HepG2 (cell line): ENCODE results near the gene PROCR. TPM values are rescaled to one million over a fixed set of nuclear protein-coding genes. Genes with fewer than 3 reads are reported as not detected.

Source experiments
- ATAC-seq: fragments of 200-7000 bp; cut with Tn5 transposase; 3 replicates; pipeline ENCODE4 v1.9.1; 2020; ENCODE audit warnings: mild to moderate bottlenecking, moderate library complexity
- BruUV-seq: library from RNA; stranded (reverse); fragments of 400-500 nt; replicated peaks from 2 replicates; lab custom pipeline; 2021; lab: Mats Ljungman, UMichigan
- CTCF ChIA-PET: fragments of 300-600 bp; formaldehyde crosslinking; extraction: SDS; loops from one replicate; lab custom pipeline; 2021; ENCODE audit warnings: low total read pairs, inconsistent platforms, low intra/inter-chr PET ratio; lab: Yijun Ruan, JAX
- POLR2A ChIA-PET: fragments of 350-600 bp; sonication (Branson Sonifier 250); formaldehyde crosslinking; loops from one replicate; lab custom pipeline; 2020; ENCODE audit warnings: antibody characterized with exemption, inconsistent platforms; lab: Yijun Ruan, JAX
- DNase-seq: peaks from one replicate; pipeline ENCODE4 v3.0.0-alpha.2; 2015; ENCODE audit warnings: low spot score
- FAIRE-seq: peaks from 3 replicates; lab custom pipeline; 2011; peaks lifted over from hg19 to GRCh38; lab: Jason Lieb, UNC
- H2AFZ ChIP-seq: one replicate; pipeline ENCODE4 v1.6.1; 2011; ENCODE audit warnings: low read length, inconsistent platforms
- H3K27ac ChIP-seq: fragments of 300-600 bp; 3 replicates; pipeline ENCODE4 v1.8.0; 2011; ENCODE audit warnings: mixed run types, mild to moderate bottlenecking, mixed read lengths, low read length, inconsistent platforms; ENCODE audit not compliant: insufficient read depth; ENCODE audit errors: extremely low read length
- H3K27me3 ChIP-seq, 2 experiments: fragments of 200-600 bp in 1 of 2; 2 replicates in 1 of 2; 3 replicates in 1 of 2; pipeline versions ENCODE4 v1.6.0 to v1.8.0; 2011; ENCODE audit warnings: low read length in 2 of 2, mild to moderate bottlenecking in 2 of 2, moderate library complexity in 2 of 2, inconsistent platforms in 1 of 2; ENCODE audit not compliant: insufficient read depth in 2 of 2, control insufficient read depth in 1 of 2
- H3K36me3 ChIP-seq, 2 experiments: fragments of 200-600 bp in 1 of 2; replicated peaks in 1 of 2; 2 replicates in 1 of 2; 3 replicates in 1 of 2; pipeline versions ENCODE4 v1.5.1 to v1.8.0; 2011; ENCODE audit warnings: low read length in 2 of 2, inconsistent platforms in 1 of 2; ENCODE audit not compliant: insufficient read depth in 2 of 2, control insufficient read depth in 1 of 2
- H3K4me1 ChIP-seq: 2 replicates; pipeline ENCODE4 v1.5.1; 2012; ENCODE audit warnings: low read length, inconsistent platforms; ENCODE audit not compliant: insufficient read depth
- H3K4me2 ChIP-seq: 2 replicates; pipeline ENCODE4 v1.6.0; 2011; ENCODE audit warnings: low read depth, low read length, inconsistent platforms
- H3K4me3 ChIP-seq, 3 experiments: fragments of 200-600 bp in 1 of 3; sonication (generic), shearing (Covaris generic) in 1 of 3; replicated peaks in 1 of 3; 2 replicates each; pipeline ENCODE4 v1.5.1; 2011 to 2016; ENCODE audit warnings: low read length in 3 of 3, inconsistent platforms in 2 of 3, low read depth in 2 of 3, mild to moderate bottlenecking in 2 of 3, control low read depth in 1 of 3, mixed read lengths in 1 of 3; ENCODE audit not compliant: insufficient read depth in 1 of 3
- H3K79me2 ChIP-seq: one replicate; pipeline ENCODE4 v1.6.1; 2011; ENCODE audit warnings: low read length, inconsistent platforms; ENCODE audit not compliant: insufficient read depth
- H3K9ac ChIP-seq: 2 replicates; pipeline ENCODE4 v1.6.0; 2011; ENCODE audit warnings: mild to moderate bottlenecking, low read depth, low read length, inconsistent platforms; ENCODE audit not compliant: insufficient read depth
- H3K9me3 ChIP-seq: 2 replicates; pipeline ENCODE4 v1.5.1; 2012; ENCODE audit warnings: mild to moderate bottlenecking, low read length
- H4K20me1 ChIP-seq: 2 replicates; pipeline ENCODE4 v1.6.0; 2011; ENCODE audit warnings: inconsistent platforms, mild to moderate bottlenecking, low read length, moderate library complexity; ENCODE audit not compliant: insufficient read depth
- AHR ChIP-seq: IDR thresholded peaks from 2 replicates; pipeline ENCODE4 v1.6.1; 2018; ENCODE audit warnings: missing genetic modification reagents, missing compliant biosample characterization
- FOXK1 ChIP-seq: sonication (generic); formaldehyde crosslinking; IDR thresholded peaks from 2 replicates; pipeline ENCODE4 v1.4.0; 2020; ENCODE audit warnings: low read depth, missing genetic modification reagents, borderline replicate concordance
- JUND ChIP-seq: sonication (generic); formaldehyde crosslinking; IDR thresholded peaks from 2 replicates; pipeline ENCODE4 v1.8.0; 2022; ENCODE audit warnings: mild to moderate bottlenecking, missing genetic modification reagents
- MXI1 ChIP-seq: IDR thresholded peaks from 3 replicates; pipeline ENCODE4 v1.6.1; 2012; ENCODE audit warnings: low read depth, low read length, inconsistent platforms, borderline replicate concordance
- NFE2 ChIP-seq: sonication (generic); formaldehyde crosslinking; IDR thresholded peaks from 2 replicates; pipeline ENCODE4 v1.4.0; 2020; ENCODE audit warnings: missing genetic modification reagents
- NFYC ChIP-seq: IDR thresholded peaks from 2 replicates; pipeline ENCODE4 v1.6.1; 2016; ENCODE audit warnings: missing genetic modification reagents, missing compliant biosample characterization
- SNAPC2 ChIP-seq: sonication (generic); formaldehyde crosslinking; IDR thresholded peaks from 2 replicates; pipeline ENCODE4 v1.8.1; 2022; ENCODE audit warnings: mild to moderate bottlenecking, missing genetic modification reagents
- TSC22D2 ChIP-seq: sonication (generic); formaldehyde crosslinking; IDR thresholded peaks from 2 replicates; pipeline ENCODE4 v1.5.1; 2020; ENCODE audit warnings: missing genetic modification reagents, mild to moderate bottlenecking, borderline replicate concordance
- ZBTB7B ChIP-seq: sonication (generic); formaldehyde crosslinking; IDR thresholded peaks from 2 replicates; pipeline ENCODE4 v1.4.0; 2020; ENCODE audit warnings: missing genetic modification reagents
- ZNF230 ChIP-seq: sonication (generic); formaldehyde crosslinking; IDR thresholded peaks from 2 replicates; pipeline ENCODE4 v1.4.0; 2020; ENCODE audit warnings: mild to moderate bottlenecking, missing genetic modification reagents
- ZNF317 ChIP-seq: sonication (generic); formaldehyde crosslinking; IDR thresholded peaks from 2 replicates; pipeline ENCODE4 v1.5.0; 2020; ENCODE audit warnings: mild to moderate bottlenecking, missing genetic modification reagents
- ZNF350 ChIP-seq: sonication (generic); formaldehyde crosslinking; IDR thresholded peaks from 2 replicates; pipeline ENCODE4 v1.4.0; 2020; ENCODE audit warnings: mild to moderate bottlenecking, low read depth, missing genetic modification reagents, borderline replicate concordance
- ZNF543 ChIP-seq: sonication (generic); formaldehyde crosslinking; IDR thresholded peaks from 2 replicates; pipeline ENCODE4 v1.4.0; 2020; ENCODE audit warnings: mild to moderate bottlenecking, missing genetic modification reagents
- ZNF724P ChIP-seq: sonication (generic); formaldehyde crosslinking; IDR thresholded peaks from 2 replicates; pipeline ENCODE4 v1.8.0; 2022; ENCODE audit warnings: missing genetic modification reagents, borderline replicate concordance
- ZNF776 ChIP-seq: sonication (generic); formaldehyde crosslinking; IDR thresholded peaks from 2 replicates; pipeline ENCODE4 v1.4.0; 2020; ENCODE audit warnings: mild to moderate bottlenecking, missing genetic modification reagents
- WGBS: methylation state at CpG from one replicate; pipeline ENCODE4 v1.1.6; 2017; ENCODE audit warnings: low lambda C conversion rate; 5-methylcytosine and 5-hydroxymethylcytosine counted together
- in situ Hi-C: cut with HindIII; loops from 2 replicates; pipeline ENCODE4 v1.10.0; 2017; ENCODE audit warnings: low pct_unique_long_range_greater_than_20kb; ENCODE audit not compliant: extremely low pct_ligation_motif_present
- intact Hi-C: fragments of 100-400 bp; cut with micrococcal nuclease; formaldehyde crosslinking; loops from one replicate; pipeline ENCODE4 v1.10.0; 2022; ENCODE audit not compliant: unreplicated experiment
- polyA plus RNA-seq, 8 experiments: library from polyadenylated mRNA; depleted of rRNA in 3 of 8; stranded (reverse) in 7 of 8; unstranded in 1 of 8; fragments of >200 nt; fragmentation: Illumina TruSeq in 4 of 8; extraction: Trizol in 4 of 8; gene quantifications; 2 replicates each; pipeline versions ENCODE4 v1.2.1 to v1.2.3, GENCODE V29; 2011 to 2016; ENCODE audit warnings: low read depth in 4 of 8, missing spikeins in 1 of 8, mixed read lengths in 1 of 8; ENCODE audit not compliant: insufficient read depth in 1 of 8
- total RNA-seq, 5 experiments: library from RNA; depleted of rRNA; stranded (reverse); fragments of >200 nt; fragmentation: Illumina TruSeq; extraction: Trizol; gene quantifications; 2 replicates each; pipeline ENCODE4 v1.2.3, GENCODE V29; 2016; ENCODE audit warnings: low read depth in 1 of 5
- TF ChIP-seq, protein P1 (sequence below): sonication (generic); formaldehyde crosslinking; IDR thresholded peaks from 2 replicates; pipeline ENCODE4 v1.4.0; 2020; ENCODE audit warnings: missing genetic modification reagents, borderline replicate concordance
- TF ChIP-seq, protein P2 (sequence below): sonication (generic); formaldehyde crosslinking; IDR thresholded peaks from 2 replicates; pipeline ENCODE4 v1.9.0; 2021; ENCODE audit warnings: missing genetic modification reagents, borderline replicate concordance

Gene PROCR
- total and polyA plus RNA-seq, 2 of the 13 experiments (the other 11 are each of a cell fraction or from before 2014, with no cell fraction given): 1.4 to 1.7 TPM

DNA sequence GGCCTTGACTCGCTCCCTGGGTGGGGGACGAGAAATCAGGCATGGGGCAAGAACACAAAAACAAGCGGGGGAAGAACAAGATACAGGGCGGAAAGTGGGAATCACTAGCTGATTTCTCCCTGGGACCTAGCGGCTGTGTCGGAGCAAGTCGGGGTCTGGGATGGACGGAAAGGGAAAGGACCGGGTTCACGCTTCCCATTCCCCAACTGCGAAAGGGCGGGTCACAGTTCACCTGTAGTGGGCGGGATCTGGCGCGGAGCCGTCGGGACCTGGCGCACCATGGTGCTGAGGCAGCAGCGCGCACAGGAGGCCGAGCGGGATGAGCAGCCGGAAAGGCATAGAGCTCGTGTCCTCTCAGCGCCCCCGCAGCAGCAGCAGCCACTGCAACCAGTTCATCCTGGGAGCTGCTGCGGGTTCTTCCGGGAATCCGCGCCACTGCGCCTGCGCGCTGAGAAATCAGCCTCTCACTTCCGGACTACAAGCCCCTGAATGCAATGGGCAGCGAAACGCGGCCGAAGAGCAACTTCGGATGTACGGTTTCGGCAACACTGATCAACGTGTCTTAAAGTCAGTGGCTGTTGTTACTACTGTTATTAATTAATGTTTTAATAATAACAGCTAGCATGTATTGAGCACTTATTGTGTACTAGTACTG, 24.8 kb upstream of the PROCR start, which contains the start of gene EDEM2:
TSS of gene EDEM2 (minus strand) at position 417 of the 655 bp plus-strand sequence. CDS start at position 339, 78 bp downstream.
- 1% methylated on average over 30 of the region's 42 CpGs for WGBS
- peak; percentile 96 for ATAC-seq
- in situ Hi-C loops: loop anchor here (5.0 to 25.0 kb wide), 3 partner anchors 60 to 290 kb away; partner anchors contain the start of gene GDF5
- peak; percentile 99 for FAIRE-seq
- H4K20me1 ChIP-seq: no peaks in the 10 kb centered on the region
- no peaks in the 10 kb centered on the region for H3K9me3 ChIP-seq
- H2AFZ ChIP-seq: peak within 1 kb of the TSS; percentile 96
- no TSS peak for BruUV-seq
- H3K27ac ChIP-seq: peak within 1 kb of the TSS; percentile 71
- intact Hi-C loops: loop anchor here (1.0 to 2.0 kb wide), 2 partner anchors 28 to 55 kb away; partner anchors contain the start of gene TRPC4AP
- DNase-seq: peak; percentile 98
- ChIA-PET POLR2A (interaction anchor here (0.8 to 2.7 kb wide), 24 partner anchors 9 to 308 kb away, joined by 3 to 33 read pairs (median 7); partner anchors contain the start of genes EIF6 and TRPC4AP), CTCF (interaction anchor here (1.8 to 3.3 kb wide), 2 partner anchors 61 to 123 kb away, joined by 6 to 38 read pairs; no protein-coding TSS in a partner anchor)
- peak within 1 kb of the TSS; percentile 78 to 92 (median 91) for H3K4me3 ChIP-seq
- H3K79me2 ChIP-seq: no peaks in the 10 kb centered on the region
- H3K27me3 ChIP-seq: no peaks in the 10 kb centered on the region; a peak in 1 of 5 replicates
- H3K9ac ChIP-seq: peak within 1 kb of the TSS; percentile 75
- H3K4me2 ChIP-seq: peak within 1 kb of the TSS; percentile 88
- H3K4me1 ChIP-seq: peaks cover 36% of the 10 kb centered on the region
- H3K36me3 ChIP-seq: peaks cover 2% of the 10 kb centered on the region in 2 experiments; a peak in 2 of 5 replicates
- TF ChIP-seq ZBTB7B: peak; percentile 80; the same call in 1 of the 2 replicates
- TF ChIP-seq, protein P1, sequence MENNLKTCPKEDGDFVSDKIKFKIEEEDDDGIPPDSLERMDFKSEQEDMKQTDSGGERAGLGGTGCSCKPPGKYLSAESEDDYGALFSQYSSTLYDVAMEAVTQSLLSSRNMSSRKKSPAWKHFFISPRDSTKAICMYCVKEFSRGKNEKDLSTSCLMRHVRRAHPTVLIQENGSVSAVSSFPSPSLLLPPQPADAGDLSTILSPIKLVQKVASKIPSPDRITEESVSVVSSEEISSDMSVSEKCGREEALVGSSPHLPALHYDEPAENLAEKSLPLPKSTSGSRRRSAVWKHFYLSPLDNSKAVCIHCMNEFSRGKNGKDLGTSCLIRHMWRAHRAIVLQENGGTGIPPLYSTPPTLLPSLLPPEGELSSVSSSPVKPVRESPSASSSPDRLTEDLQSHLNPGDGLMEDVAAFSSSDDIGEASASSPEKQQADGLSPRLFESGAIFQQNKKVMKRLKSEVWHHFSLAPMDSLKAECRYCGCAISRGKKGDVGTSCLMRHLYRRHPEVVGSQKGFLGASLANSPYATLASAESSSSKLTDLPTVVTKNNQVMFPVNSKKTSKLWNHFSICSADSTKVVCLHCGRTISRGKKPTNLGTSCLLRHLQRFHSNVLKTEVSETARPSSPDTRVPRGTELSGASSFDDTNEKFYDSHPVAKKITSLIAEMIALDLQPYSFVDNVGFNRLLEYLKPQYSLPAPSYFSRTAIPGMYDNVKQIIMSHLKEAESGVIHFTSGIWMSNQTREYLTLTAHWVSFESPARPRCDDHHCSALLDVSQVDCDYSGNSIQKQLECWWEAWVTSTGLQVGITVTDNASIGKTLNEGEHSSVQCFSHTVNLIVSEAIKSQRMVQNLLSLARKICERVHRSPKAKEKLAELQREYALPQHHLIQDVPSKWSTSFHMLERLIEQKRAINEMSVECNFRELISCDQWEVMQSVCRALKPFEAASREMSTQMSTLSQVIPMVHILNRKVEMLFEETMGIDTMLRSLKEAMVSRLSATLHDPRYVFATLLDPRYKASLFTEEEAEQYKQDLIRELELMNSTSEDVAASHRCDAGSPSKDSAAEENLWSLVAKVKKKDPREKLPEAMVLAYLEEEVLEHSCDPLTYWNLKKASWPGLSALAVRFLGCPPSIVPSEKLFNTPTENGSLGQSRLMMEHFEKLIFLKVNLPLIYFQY (CRISPR knock-in tag): peak; percentile 30; the same call in 1 of the 2 replicates
- peak; percentile 91 for TF ChIP-seq ZNF317 (CRISPR knock-in tag)
- TF ChIP-seq ZNF543 (CRISPR knock-in tag): peak; percentile 96
- peak; percentile 75; the same call in 1 of the 2 replicates for TF ChIP-seq ZNF776 (CRISPR knock-in tag)
- peak; percentile 88; the same call in 1 of the 2 replicates for TF ChIP-seq ZNF230 (CRISPR knock-in tag)
- peak; percentile 56; the same call in 1 of the 2 replicates for TF ChIP-seq AHR (CRISPR knock-in tag)
- peak; percentile 93 for TF ChIP-seq ZNF724P (CRISPR knock-in tag)
- peak; percentile 85; the same call in 1 of the 2 replicates for TF ChIP-seq SNAPC2 (CRISPR knock-in tag)
- peak; percentile 97 for TF ChIP-seq ZNF350 (CRISPR knock-in tag)
- TF ChIP-seq, protein P2, sequence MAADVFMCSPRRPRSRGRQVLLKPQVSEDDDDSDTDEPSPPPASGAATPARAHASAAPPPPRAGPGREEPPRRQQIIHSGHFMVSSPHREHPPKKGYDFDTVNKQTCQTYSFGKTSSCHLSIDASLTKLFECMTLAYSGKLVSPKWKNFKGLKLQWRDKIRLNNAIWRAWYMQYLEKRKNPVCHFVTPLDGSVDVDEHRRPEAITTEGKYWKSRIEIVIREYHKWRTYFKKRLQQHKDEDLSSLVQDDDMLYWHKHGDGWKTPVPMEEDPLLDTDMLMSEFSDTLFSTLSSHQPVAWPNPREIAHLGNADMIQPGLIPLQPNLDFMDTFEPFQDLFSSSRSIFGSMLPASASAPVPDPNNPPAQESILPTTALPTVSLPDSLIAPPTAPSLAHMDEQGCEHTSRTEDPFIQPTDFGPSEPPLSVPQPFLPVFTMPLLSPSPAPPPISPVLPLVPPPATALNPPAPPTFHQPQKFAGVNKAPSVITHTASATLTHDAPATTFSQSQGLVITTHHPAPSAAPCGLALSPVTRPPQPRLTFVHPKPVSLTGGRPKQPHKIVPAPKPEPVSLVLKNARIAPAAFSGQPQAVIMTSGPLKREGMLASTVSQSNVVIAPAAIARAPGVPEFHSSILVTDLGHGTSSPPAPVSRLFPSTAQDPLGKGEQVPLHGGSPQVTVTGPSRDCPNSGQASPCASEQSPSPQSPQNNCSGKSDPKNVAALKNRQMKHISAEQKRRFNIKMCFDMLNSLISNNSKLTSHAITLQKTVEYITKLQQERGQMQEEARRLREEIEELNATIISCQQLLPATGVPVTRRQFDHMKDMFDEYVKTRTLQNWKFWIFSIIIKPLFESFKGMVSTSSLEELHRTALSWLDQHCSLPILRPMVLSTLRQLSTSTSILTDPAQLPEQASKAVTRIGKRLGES (CRISPR knock-in tag): 0 out of 2 replicates have a peak, but pooled peaks have one; percentile 9
- peak; percentile 97 for TF ChIP-seq FOXK1
- 0 out of 2 replicates have a peak, but pooled peaks have one; percentile 20 for TF ChIP-seq NFE2
- TF ChIP-seq JUND (CRISPR knock-in tag): peak; percentile 74
- TF ChIP-seq TSC22D2 (CRISPR knock-in tag): peak; percentile 4; the same call in 1 of the 2 replicates
- TF ChIP-seq NFYC: peak; percentile 60
- TF ChIP-seq MXI1: peak; percentile 97; the same call in 2 of the 3 replicates
